H1 (cell line): ENCODE measurements around the gene PSME1.

Experiments used
- CTCF ChIP-seq, 3 experiments: IDR thresholded peaks; 1 replicate in 2 of 3; 2 replicates in 1 of 3; pipeline versions ENCODE4 v1.5.1 to v1.6.1; 2011; ENCODE audit warnings: low read length in 3 of 3, mild to moderate bottlenecking in 3 of 3, inconsistent platforms in 2 of 3, low read depth in 1 of 3, moderate library complexity in 1 of 3; ENCODE audit not compliant: insufficient read depth in 1 of 3; ENCODE audit errors: control extremely low read depth in 1 of 3
- JUND ChIP-seq: IDR thresholded peaks from 2 replicates; pipeline ENCODE4 v1.6.1; 2011; ENCODE audit warnings: mild to moderate bottlenecking, improper control_type of control experiment, low read length
- POLR2A ChIP-seq, 2 experiments: IDR thresholded peaks; 1 replicate in 1 of 2; 2 replicates in 1 of 2; pipeline ENCODE4 v1.6.1; 2011; ENCODE audit warnings: low read depth in 2 of 2, low read length in 2 of 2, mild to moderate bottlenecking in 2 of 2; ENCODE audit errors: control extremely low read depth in 1 of 2
- SUZ12 ChIP-seq: fragments of 200-600 bp; sonication (generic); IDR thresholded peaks from 2 replicates; pipeline ENCODE4 v1.6.1; 2012; ENCODE audit warnings: mild to moderate bottlenecking, inconsistent platforms, low read length, moderate library complexity, mixed read lengths

- TF ChIP-seq JUND (no peak), CTCF (IDR thresholded peaks at IDR 0.05; ENCODE audit: control extremely low read depth in 1 of 3, insufficient read depth in 1 of 3, low read depth in 1 of 3, low read length in 3 of 3) (no peak), POLR2A (IDR thresholded peaks at IDR 0.05; ENCODE audit: control extremely low read depth in 1 of 2, low read depth in 2 of 2, low read length in 2 of 2) (no peak), SUZ12 (no peak)
Observed at GRCh38 chr14:24172871-24173281, 36.9 kb downstream of the PSME1 start.
